ENCODE results near the gene DDX25.
A peak's percentile ranks its signal among the peaks of the same experiment; 100 is the strongest.

DDX25 gene

DNA sequence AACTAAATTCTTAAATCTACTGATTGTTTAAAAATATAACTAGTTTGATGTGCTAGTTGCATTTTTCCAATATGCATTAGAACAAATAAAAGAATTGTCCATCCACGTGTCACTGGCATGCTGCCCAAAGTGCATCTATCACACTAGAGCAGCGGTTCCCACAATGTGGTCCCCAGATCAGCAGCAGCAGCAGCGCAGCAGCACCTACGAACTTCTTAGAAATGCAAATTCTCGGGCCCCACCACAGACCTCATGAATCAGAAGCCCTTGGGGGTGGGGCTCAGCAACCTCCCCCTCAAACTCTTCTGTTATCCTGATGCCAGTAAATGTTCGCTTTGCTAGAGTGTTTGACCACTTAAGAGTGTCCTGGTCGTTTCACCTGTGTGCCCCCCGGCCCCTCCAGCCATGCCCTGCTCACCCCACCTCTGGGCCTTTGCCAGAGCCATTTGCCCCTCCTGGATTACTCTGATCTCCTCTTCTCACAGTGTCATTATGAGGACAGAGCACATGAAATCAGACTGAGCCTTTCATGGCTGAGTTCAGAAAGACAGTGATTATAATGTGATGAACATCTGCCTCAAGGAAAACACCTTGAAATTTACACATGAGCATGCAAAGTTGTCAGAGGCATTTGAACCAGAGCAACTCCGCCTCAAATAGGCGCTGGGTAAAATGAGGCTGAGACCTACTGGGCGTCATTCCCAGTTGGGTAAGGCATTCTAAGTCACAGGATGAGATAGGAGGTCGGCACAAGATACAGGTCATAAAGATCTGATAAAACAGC is 28.9 kb downstream of the DDX25 start:
- DNase-seq, result peak in 1 of 2 donors; percentile 38
- intact Hi-C loops (cut with DNase I; ENCODE audit: low total_unique reads), result loop anchor here (5.0 kb wide), 1 partner anchor 254 kb away; no protein-coding TSS in a partner anchor

GRCh38 chr11:125934473-125934872 is 30.2 kb downstream of the DDX25 start:
- peaks cover 0 to 23% of the 10 kb centered on the region in 2 donors for H3K27me3 ChIP-seq
- no peaks in the 10 kb centered on the region for H3K4me1 ChIP-seq
- H3K27ac ChIP-seq, result no peak overlapping the region
- H3K36me3 ChIP-seq, result no peaks in the 10 kb centered on the region
- H3K4me3 ChIP-seq, result no peak overlapping the region
- peak in 1 of 2 donors; percentile 17 for DNase-seq
- intact Hi-C loops (cut with DNase I; ENCODE audit: low total_unique reads), result loop anchor here (5.0 kb wide), 1 partner anchor 253 kb away; no protein-coding TSS in a partner anchor
- no peak for TF ChIP-seq CTCF (IDR thresholded peaks at IDR 0.05)
- no peaks in the 10 kb centered on the region for H3K9me3 ChIP-seq

More for the DNA sequence above, 28.9 kb downstream of the DDX25 start:
- no peaks in the 10 kb centered on the region for H3K4me1 ChIP-seq
- H3K27me3 ChIP-seq, result peaks cover 0 to 27% of the 10 kb centered on the region in 2 donors
- H3K36me3 ChIP-seq, result no peaks in the 10 kb centered on the region
- no peaks in the 10 kb centered on the region for H3K9me3 ChIP-seq
- TF ChIP-seq CTCF (IDR thresholded peaks at IDR 0.05), result no peak
- H3K27ac ChIP-seq, result no peak overlapping the region
- H3K4me3 ChIP-seq, result no peak overlapping the region

DNA sequence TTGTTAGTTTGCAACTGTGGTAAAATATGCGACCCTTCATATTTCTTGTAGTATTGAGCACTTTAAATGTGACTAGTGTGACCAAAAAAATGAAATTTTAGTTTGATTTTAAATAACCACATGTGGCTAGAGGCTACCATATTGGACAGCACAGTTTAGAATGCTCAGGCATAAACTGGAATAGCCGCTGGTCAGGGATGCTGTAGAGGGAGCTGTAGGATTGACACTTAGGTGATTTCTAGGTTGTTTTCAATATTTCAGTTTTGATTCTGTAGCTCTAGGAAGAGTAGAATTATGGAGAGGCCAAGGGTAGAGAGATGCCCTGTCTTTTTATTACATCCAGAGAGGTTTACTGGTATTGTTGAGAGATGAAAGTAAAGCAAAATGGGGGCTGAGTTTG is 30.7 kb downstream of the DDX25 start:
- no peak overlapping the region for H3K27ac ChIP-seq
- H3K27me3 ChIP-seq, result peaks cover 0 to 18% of the 10 kb centered on the region in 2 donors
- H3K4me1 ChIP-seq, result no peaks in the 10 kb centered on the region
- intact Hi-C loops (cut with DNase I; ENCODE audit: low total_unique reads), result no loop called here
- no peaks in the 10 kb centered on the region for H3K9me3 ChIP-seq
- TF ChIP-seq CTCF (IDR thresholded peaks at IDR 0.05), result no peak
- no peak for DNase-seq
- no peaks in the 10 kb centered on the region for H3K36me3 ChIP-seq
- H3K4me3 ChIP-seq, result no peak overlapping the region

DNA sequence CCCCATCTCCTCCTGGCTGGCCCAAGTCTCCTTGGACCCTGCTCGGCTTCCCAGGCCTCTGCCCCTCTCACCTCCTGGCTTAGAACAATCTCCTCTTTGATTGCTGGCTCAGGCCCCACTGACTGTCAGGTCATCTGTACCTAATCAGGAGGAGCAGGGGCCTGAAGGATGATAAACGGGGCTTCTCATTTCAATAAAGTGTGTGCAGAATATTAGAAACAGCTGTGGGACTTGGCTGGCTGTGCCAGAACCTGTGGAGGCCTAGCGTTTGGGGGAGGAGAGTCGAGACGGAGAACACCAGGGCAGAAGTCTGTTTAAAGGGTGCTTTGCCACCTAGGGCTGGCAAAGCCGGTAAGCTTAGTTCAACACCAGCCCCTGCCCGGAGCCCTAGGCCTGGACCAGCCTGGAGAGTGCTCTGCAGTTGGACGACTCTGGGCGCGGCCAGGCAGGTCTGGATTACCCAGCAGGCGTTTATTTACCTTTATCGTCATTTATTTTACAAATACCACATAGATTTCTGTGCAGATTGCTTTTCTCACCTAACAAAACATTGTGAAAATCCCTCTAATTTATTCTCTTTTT is 31.4 kb downstream of the DDX25 start:
- no peak overlapping the region for H3K4me3 ChIP-seq
- H3K27me3 ChIP-seq, result peaks cover 0 to 14% of the 10 kb centered on the region in 2 donors
- peak in 1 of 2 donors; percentile 39 for DNase-seq
- H3K27ac ChIP-seq, result no peak overlapping the region
- no peak for TF ChIP-seq CTCF (IDR thresholded peaks at IDR 0.05)
- H3K36me3 ChIP-seq, result no peaks in the 10 kb centered on the region
- intact Hi-C loops (cut with DNase I; ENCODE audit: low total_unique reads), result no loop called here
- H3K4me1 ChIP-seq, result no peaks in the 10 kb centered on the region
- no peaks in the 10 kb centered on the region for H3K9me3 ChIP-seq

GRCh38 chr11:125938418-125938817 is 34.1 kb downstream of the DDX25 start:
- Histone ChIP-seq H3K4me1 (no peaks in the 10 kb centered on the region), H3K27ac (no peak overlapping the region), H3K4me3 (no peak overlapping the region), H3K27me3 (peaks cover 0 to 4% of the 10 kb centered on the region in 2 donors), H3K9me3 (no peaks in the 10 kb centered on the region), H3K36me3 (no peaks in the 10 kb centered on the region)
- intact Hi-C loops (cut with DNase I; ENCODE audit: low total_unique reads), result no loop called here
- no peak for TF ChIP-seq CTCF (IDR thresholded peaks at IDR 0.05)
- peak in 1 of 2 donors; percentile 50 for DNase-seq

Measured in tibial artery (tissue), 4 donors.